Left ventricle myocardium inferior (tissue), 1 donor: ENCODE measurements around the gene CTSE. TPM values are rescaled to one million over a fixed set of nuclear protein-coding genes. Genes with fewer than 3 reads are reported as not detected.
A peak's percentile ranks its signal among the peaks of the same experiment; 100 is the strongest.

Experiments
- DNase-seq: peaks from one replicate; pipeline ENCODE4 v3.0.0-alpha.2; 2020
- H3K27ac ChIP-seq: fragments of 200-600 bp; replicated peaks from 2 replicates; pipeline ENCODE4 v1.8.0; 2021
- H3K27me3 ChIP-seq: fragments of 200-600 bp; 2 replicates; pipeline ENCODE4 v1.8.0; 2021; ENCODE audit warnings: low read depth
- H3K36me3 ChIP-seq: fragments of 200-600 bp; 2 replicates; pipeline ENCODE4 v1.8.0; 2021
- H3K4me1 ChIP-seq: fragments of 200-600 bp; 2 replicates; pipeline ENCODE4 v1.8.0; 2021
- H3K4me3 ChIP-seq: fragments of 200-600 bp; 2 replicates; pipeline ENCODE4 v1.8.0; 2021; ENCODE audit warnings: mild to moderate bottlenecking, moderate library complexity
- H3K9me3 ChIP-seq: fragments of 200-600 bp; replicated peaks from 2 replicates; pipeline ENCODE4 v1.8.0; 2021
- CTCF ChIP-seq: fragments of 200-600 bp; IDR thresholded peaks from 2 replicates; pipeline ENCODE4 v1.8.0; 2021; ENCODE audit warnings: antibody characterized with exemption, mild to moderate bottlenecking, borderline replicate concordance
- intact Hi-C: fragments of 100-400 bp; cut with micrococcal nuclease; formaldehyde crosslinking; loops from one replicate; pipeline ENCODE4 v1.11.0; 2022
- total RNA-seq: library from RNA; stranded (reverse); fragmentation: NEBNext Ultra II Directional; extraction: Animal tissue kit (Norgen Biotek cat#: 25700); gene quantifications from one replicate; pipeline ENCODE4 v1.2.1, GENCODE V29; 2021
- donor health status: DM: no; HTN: yes; CAD: no; lungs with severe emphysema.

CTSE gene
- total RNA-seq, 1 donor from 2014 or later: not detected

GRCh38 chr1:205980237-205980870 is 43.3 kb downstream of the CTSE start:
- intact Hi-C loops: loop anchor here (5.0 kb wide), 1 partner anchor 127 kb away; no protein-coding TSS in a partner anchor
- Histone ChIP-seq H3K27me3 (no peaks in the 10 kb centered on the region), H3K4me1 (peaks cover 26% of the 10 kb centered on the region)

GRCh38 chr1:205979301-205979700 is 44.4 kb downstream of the CTSE start:
- intact Hi-C loops: loop anchor here (5.0 kb wide), 1 partner anchor 187 kb away; no protein-coding TSS in a partner anchor
- DNase-seq: no peak

More at GRCh38 chr1:205980237-205980870, 43.3 kb downstream of the CTSE start:
- H3K4me3 ChIP-seq: no peak overlapping the region
- H3K36me3 ChIP-seq: no peaks in the 10 kb centered on the region
- no peaks in the 10 kb centered on the region for H3K9me3 ChIP-seq
- no peak overlapping the region for H3K27ac ChIP-seq
- TF ChIP-seq CTCF: no peak
- no peak for DNase-seq

GRCh38 chr1:205978676-205979075 is 45.0 kb downstream of the CTSE start:
- Histone ChIP-seq H3K9me3 (no peaks in the 10 kb centered on the region), H3K27ac (no peak overlapping the region), H3K27me3 (no peaks in the 10 kb centered on the region), H3K4me3 (no peak overlapping the region), H3K4me1 (peaks cover 21% of the 10 kb centered on the region), H3K36me3 (no peaks in the 10 kb centered on the region)
- intact Hi-C loops: loop anchor here (5.0 kb wide), 1 partner anchor 186 kb away; no protein-coding TSS in a partner anchor
- DNase-seq: no peak
- no peak for TF ChIP-seq CTCF

More at GRCh38 chr1:205979301-205979700, 44.4 kb downstream of the CTSE start:
- H3K4me1 ChIP-seq: peaks cover 27% of the 10 kb centered on the region
- H3K27me3 ChIP-seq: no peaks in the 10 kb centered on the region
- H3K27ac ChIP-seq: no peak overlapping the region
- H3K9me3 ChIP-seq: no peaks in the 10 kb centered on the region
- TF ChIP-seq CTCF: no peak
- H3K4me3 ChIP-seq: no peak overlapping the region
- H3K36me3 ChIP-seq: no peaks in the 10 kb centered on the region

- H3K27me3 ChIP-seq: no peaks in the 10 kb centered on the region
- peak overlapping the region; percentile 90 for H3K27ac ChIP-seq
- H3K9me3 ChIP-seq: no peaks in the 10 kb centered on the region
- no peak overlapping the region for H3K4me3 ChIP-seq
- H3K4me1 ChIP-seq: peaks cover 22% of the 10 kb centered on the region
- intact Hi-C loops: loop anchor here (1.0 to 5.0 kb wide), 2 partner anchors 58 to 185 kb away; no protein-coding TSS in a partner anchor
- TF ChIP-seq CTCF: peak; percentile 97
- DNase-seq: peak; percentile 56
- H3K36me3 ChIP-seq: no peaks in the 10 kb centered on the region
Measured at GRCh38 chr1:205977402-205978014, 46.2 kb downstream of the CTSE start.

GRCh38 chr1:205976708-205977401 is 46.8 kb downstream of the CTSE start:
- no peak overlapping the region for H3K4me3 ChIP-seq
- no peaks in the 10 kb centered on the region for H3K36me3 ChIP-seq
- H3K9me3 ChIP-seq: no peaks in the 10 kb centered on the region
- no peaks in the 10 kb centered on the region for H3K27me3 ChIP-seq
- no peak for TF ChIP-seq CTCF
- H3K4me1 ChIP-seq: peaks cover 28% of the 10 kb centered on the region
- peak; percentile 77 for DNase-seq
- peak overlapping the region; percentile 90 for H3K27ac ChIP-seq
- intact Hi-C loops: loop anchor here (1.0 to 5.0 kb wide), 2 partner anchors 58 to 185 kb away; no protein-coding TSS in a partner anchor
